ENCODE results near the gene INAVA.
"Not testable (repeated sequence)": the region's sequence is repeated elsewhere in the genome, so short reads cannot be mapped to it uniquely, and the experiment has no call there.

Gene INAVA

GRCh38 chr1:200929530-200930278, 35.0 kb downstream of the INAVA start:
- DNase-seq (ENCODE audit: extremely low spot score): no peak
- no peak for TF ChIP-seq CTCF (IDR thresholded peaks at IDR 0.05; ENCODE audit: control extremely low read depth, extremely low read depth, low read depth, missing control alignments)

GRCh38 chr1:200930285-200930684, 35.6 kb downstream of the INAVA start:
- CTCF ChIA-PET: interaction anchor here (1.0 to 1.3 kb wide), 2 partner anchors 11 to 23 kb away, joined by 3 read pairs; no protein-coding TSS in a partner anchor
- DNase-seq (ENCODE audit: extremely low spot score); POLR2A ChIA-PET: not testable (repeated sequence)

More at GRCh38 chr1:200929530-200930278, 35.0 kb downstream of the INAVA start:
- ChIA-PET POLR2A (no interaction called here), CTCF (interaction anchor here (1.0 to 1.3 kb wide), 2 partner anchors 11 to 22 kb away, joined by 3 read pairs; no protein-coding TSS in a partner anchor)

DNA sequence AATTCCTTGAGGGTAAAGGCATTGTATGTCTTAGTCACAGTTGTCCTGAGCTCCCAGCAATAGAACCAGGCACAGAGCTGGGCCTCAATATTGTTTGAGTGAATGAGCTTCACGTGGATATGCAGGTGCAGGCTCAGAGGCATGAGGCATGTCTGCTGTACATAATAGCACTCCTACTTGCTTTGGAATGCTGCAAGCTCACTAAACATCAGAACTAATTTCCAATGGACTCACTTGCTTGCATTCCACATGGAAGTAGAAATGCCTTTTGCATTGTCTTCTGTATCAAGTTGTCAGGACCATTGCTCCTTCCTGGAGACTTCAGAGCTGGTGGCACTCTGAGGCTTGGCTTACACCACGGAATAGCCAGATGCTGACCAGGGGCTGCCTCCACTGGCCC, 37.1 kb downstream of the INAVA start:
- ChIA-PET CTCF (interaction anchor here (0.9 to 1.2 kb wide), 2 partner anchors 11 to 16 kb away, joined by 3 to 4 read pairs; no protein-coding TSS in a partner anchor), POLR2A (no interaction called here)
- no peak for TF ChIP-seq CTCF (IDR thresholded peaks at IDR 0.05; ENCODE audit: control extremely low read depth, extremely low read depth, low read depth, missing control alignments)
- DNase-seq (ENCODE audit: extremely low spot score): no peak

DNA sequence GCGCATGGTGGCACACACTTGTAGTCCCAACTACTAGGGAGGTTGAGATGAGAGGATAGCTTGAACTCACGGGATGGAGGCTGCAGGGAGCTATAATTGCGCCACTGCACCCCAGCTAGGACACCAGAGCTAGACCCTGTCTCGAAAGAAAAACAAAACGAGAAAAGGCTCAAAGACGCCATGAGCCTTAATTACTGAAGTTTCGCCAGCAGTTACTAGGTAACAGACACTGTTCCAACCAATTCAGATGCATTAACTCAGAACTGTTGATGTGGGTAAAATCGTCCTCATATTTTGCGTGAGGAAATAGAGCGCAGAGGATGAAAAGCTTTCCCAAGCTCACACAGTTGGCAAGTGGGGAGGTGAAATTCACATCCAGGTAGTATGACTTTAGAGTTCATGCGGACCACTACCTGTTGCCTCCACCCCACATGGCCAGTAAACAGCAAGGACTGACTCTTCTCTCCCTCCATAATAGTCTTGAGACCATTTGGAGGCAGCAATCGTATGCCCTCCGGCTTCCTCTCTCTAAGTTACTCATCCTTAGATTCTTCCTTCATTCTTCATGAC, 40.1 kb downstream of the INAVA start:
- POLR2A ChIA-PET: no interaction called here
- DNase-seq (ENCODE audit: extremely low spot score): no peak
- no peak for TF ChIP-seq CTCF (IDR thresholded peaks at IDR 0.05; ENCODE audit: control extremely low read depth, extremely low read depth, low read depth, missing control alignments)
- CTCF ChIA-PET: interaction anchor here (1.3 to 2.1 kb wide), 2 partner anchors 9 to 16 kb away, joined by 3 to 5 read pairs; no protein-coding TSS in a partner anchor

DNA sequence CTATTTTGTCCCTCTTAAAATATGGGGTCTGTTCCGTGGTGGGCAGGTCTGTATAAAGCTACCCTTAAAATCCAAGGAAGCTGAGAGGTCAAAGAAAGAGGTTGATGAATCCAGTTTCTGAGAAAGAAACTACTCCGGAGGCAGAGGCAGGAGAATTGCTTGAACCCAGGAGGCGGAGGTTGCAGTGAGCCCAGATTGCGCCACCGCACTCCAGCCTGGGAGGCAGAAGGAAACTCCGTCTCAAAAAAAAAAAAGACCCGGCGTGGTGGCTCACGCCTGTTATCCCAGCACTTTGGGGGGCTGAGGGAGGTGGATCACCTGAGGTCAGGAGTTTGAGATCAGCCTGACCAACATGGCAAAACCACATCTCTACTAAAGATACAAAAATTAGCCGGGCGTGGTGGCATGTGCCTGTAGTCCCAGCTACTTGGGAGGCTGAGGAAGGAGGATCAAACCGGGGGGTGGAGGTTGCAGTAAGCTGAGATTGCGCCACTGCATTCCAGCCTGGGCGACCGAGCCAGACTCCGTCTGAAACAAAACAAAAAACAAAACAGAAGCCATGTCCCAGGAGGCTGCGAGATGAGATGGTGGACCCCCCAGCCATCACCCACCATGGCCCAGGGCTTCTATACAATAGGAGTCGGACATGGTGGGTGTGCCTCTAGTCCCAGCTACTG, 40.7 kb downstream of the INAVA start:
- DNase-seq (ENCODE audit: extremely low spot score); POLR2A ChIA-PET: not testable (repeated sequence)
- CTCF ChIA-PET: interaction anchor here (1.3 to 2.1 kb wide), 3 partner anchors 9 to 17 kb away, joined by 3 to 7 read pairs (median 5); no protein-coding TSS in a partner anchor

DNA sequence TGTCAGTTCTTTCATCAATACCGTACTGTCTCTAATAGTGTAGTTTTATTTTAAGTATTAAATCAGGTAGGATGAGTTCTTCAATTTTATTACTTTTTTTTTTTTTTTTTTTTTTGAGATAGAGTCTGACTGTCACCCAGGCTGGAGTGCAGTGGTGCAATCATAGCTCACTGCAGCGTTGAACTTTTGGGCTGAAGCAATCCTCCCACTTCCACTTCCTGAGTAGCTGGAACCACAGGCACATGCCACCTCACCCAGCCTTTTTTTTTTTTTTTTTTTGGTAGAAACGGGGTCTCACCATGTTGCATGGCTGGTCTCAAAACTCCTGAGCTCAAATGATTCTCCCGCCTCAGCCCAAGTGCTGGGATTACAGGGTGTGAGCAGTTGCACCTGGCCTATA, 44.3 kb downstream of the INAVA start:
- POLR2A ChIA-PET: interaction anchor here (0.7 kb wide), 1 partner anchor 9 kb away, joined by 3 read pairs; no protein-coding TSS in a partner anchor
- no peak for TF ChIP-seq CTCF (IDR thresholded peaks at IDR 0.05; ENCODE audit: control extremely low read depth, extremely low read depth, low read depth, missing control alignments)
- CTCF ChIA-PET: interaction anchor here (1.1 kb wide), 1 partner anchor 13 kb away, joined by 3 read pairs; no protein-coding TSS in a partner anchor
- DNase-seq (ENCODE audit: extremely low spot score): no peak

GRCh38 chr1:200945111-200945510, 50.4 kb downstream of the INAVA start:
- TF ChIP-seq CTCF (IDR thresholded peaks at IDR 0.05; ENCODE audit: control extremely low read depth, extremely low read depth, low read depth, missing control alignments): no peak
- DNase-seq (ENCODE audit: extremely low spot score): no peak
- ChIA-PET POLR2A (interaction anchor here (0.5 kb wide), 1 partner anchor 204 kb away, joined by 3 read pairs; no protein-coding TSS in a partner anchor), CTCF (interaction anchor here (1.1 to 3.0 kb wide), 3 partner anchors 27 to 75 kb away, joined by 3 to 14 read pairs (median 5); no protein-coding TSS in a partner anchor)
